ENCODE results near the gene NTRK2.

DNA sequence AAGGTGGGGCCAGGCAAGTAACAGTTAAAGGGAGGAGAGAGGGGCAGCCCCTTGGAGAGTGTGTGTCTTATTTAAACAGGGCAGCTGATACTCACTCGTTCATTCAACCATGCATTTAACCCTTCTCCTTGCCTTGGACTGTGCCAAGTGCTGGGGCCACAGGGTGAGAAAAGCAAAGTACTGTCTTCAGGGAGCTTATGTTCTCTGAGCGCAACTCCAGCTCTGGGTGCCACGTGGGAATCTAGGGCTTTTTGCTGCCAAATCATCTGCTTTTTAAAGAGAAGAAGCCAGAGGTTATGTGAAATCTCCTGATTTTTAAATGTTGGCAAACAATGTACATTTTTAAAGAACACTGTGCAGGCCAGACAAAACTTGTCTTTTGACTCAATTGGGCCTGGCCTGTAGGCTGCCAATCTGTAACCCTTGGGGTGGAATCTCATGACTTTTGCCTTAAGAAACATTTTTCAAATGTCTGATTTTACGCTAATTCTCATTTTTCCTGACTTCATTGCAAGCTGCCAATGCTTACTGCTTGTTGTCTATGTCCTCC is 157.8 kb downstream of the NTRK2 start:
- TF ChIP-seq, protein P1, sequence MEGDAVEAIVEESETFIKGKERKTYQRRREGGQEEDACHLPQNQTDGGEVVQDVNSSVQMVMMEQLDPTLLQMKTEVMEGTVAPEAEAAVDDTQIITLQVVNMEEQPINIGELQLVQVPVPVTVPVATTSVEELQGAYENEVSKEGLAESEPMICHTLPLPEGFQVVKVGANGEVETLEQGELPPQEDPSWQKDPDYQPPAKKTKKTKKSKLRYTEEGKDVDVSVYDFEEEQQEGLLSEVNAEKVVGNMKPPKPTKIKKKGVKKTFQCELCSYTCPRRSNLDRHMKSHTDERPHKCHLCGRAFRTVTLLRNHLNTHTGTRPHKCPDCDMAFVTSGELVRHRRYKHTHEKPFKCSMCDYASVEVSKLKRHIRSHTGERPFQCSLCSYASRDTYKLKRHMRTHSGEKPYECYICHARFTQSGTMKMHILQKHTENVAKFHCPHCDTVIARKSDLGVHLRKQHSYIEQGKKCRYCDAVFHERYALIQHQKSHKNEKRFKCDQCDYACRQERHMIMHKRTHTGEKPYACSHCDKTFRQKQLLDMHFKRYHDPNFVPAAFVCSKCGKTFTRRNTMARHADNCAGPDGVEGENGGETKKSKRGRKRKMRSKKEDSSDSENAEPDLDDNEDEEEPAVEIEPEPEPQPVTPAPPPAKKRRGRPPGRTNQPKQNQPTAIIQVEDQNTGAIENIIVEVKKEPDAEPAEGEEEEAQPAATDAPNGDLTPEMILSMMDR (IDR thresholded peaks at IDR 0.05): no peak
- TF ChIP-seq POLR2A (IDR thresholded peaks at IDR 0.05): no peak
- no peak for TF ChIP-seq POLR2AphosphoS5 (IDR thresholded peaks at IDR 0.05)
- TF ChIP-seq EP300 (IDR thresholded peaks at IDR 0.05): no peak

Measured in gastroesophageal sphincter (tissue), 3 donors.